ENCODE measurements around the gene EGF.
"Not testable (repeated sequence)": the region's sequence is repeated elsewhere in the genome, so short reads cannot be mapped to it uniquely, and the experiment has no call there.

EGF gene

GRCh38 chr4:109912706-109913595, at the start of gene EGF:
Gene EGF (plus strand): TSS chr4:109912883. CDS start chr4:109913336, 453 bp downstream.
- peak; percentile 66 for DNase-seq

DNA sequence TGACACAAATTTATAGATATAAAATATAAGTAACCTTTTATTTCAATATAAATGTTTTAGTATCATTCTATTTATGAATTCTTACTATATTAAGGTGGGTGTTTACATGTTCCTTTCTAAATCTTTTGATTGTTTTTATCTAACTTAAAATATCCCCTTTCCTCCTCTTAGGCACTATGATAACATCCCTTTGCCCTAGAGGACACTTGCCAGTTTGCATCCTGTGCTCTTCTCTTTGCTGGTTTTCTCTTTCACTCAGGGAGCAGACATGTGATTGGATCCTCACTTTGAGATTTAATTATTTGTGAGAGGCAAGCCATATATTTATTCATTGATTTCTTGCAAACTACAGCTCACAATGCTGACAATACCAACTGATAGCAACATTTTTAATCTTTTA, 48.5 kb upstream of the EGF start:
- DNase-seq, result no peak

DNA sequence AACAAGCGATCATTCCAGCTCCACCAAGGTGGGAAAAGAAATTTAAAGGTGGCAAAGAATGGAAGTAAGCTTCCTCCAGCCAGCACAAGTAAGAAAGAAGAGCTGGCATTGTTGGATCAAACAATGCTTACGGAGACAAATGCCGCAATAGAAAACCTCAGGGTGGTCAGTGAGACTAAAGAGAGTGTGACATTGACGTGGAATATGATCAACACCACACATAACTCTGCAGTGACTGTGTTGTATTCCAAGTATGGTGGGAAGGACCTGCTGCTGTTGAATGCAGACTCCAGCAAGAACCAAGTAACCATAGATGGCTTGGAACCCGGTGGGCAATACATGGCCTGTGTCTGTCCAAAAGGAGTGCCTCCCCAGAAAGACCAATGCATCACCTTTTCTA, 42.6 kb upstream of the EGF start:
- no peak for DNase-seq

DNA sequence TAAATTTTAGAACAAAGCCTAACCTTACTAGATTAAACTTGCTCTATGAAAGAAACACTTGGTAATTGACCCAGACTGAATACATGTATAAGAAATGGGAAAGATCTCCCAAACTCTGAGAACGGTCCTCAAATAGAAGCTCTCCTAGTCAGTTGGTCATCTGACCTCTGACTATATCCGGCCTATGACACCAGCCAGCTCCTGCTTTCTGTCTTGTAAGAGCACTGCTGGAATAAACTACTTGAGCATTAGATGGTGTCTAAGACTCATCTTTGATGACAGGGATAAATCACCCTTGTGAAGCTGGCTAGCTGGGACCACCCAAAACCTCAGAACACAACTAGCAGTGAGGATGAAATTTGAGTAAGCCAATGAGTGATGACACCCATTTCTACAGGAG, 40.6 kb upstream of the EGF start:
- DNase-seq, result no peak

- DNase-seq, result no peak
Measured at GRCh38 chr4:109872950-109873656, 39.6 kb upstream of the EGF start.

- DNase-seq, result peak; percentile 23
Measured at GRCh38 chr4:109873791-109874514, 38.7 kb upstream of the EGF start.

- no peak for DNase-seq
Measured at GRCh38 chr4:109875106-109875505, 37.6 kb upstream of the EGF start.

DNA sequence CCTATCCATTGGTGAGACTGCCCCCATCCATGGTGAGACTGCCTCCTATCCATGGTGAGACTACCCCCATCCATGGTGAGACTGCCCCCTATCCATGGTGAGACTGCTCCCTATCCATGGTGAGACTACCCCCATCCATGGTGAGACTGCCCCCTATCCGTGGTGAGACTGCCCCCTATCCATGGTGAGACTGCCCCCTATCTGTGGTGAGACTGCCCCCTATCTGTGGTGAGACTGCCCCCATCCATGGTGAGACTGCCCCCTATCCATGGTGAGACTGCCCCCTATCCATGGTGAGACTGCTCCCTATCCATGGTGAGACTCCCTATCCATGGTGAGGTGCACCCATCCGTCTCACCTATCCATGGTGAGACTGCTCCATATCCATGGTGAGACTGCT, 37.1 kb upstream of the EGF start:
- DNase-seq, result not testable (repeated sequence)

GRCh38 chr4:109876634-109877265, 35.9 kb upstream of the EGF start:
- no peak for DNase-seq

GRCh38 chr4:109877400-109877799, 35.3 kb upstream of the EGF start:
- DNase-seq, result no peak

GRCh38 chr4:109878355-109878754, 34.3 kb upstream of the EGF start:
- DNase-seq, result no peak

DNA sequence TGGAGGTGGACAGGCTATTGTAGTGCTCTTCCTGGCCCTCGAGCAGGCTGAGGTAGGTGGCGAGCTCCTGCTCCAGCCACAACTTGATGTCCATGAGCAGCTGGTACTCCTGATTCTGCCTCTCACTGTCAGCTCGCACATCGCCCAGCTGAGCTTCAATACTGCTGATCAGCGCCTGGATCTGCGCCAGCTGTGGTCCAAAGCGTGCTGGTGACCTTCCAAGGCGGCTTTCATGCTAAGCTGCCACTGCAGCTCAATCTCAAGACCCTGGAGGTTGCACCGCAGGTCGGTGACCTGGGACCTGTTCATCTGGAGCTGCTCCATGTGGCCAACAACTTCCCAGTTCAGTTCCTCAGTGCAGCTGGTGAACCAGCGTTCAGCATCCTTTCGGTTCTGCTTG, 33.6 kb upstream of the EGF start:
- no peak for DNase-seq

- DNase-seq, result no peak
Measured at GRCh38 chr4:109879636-109880314, 32.9 kb upstream of the EGF start.

- peak; percentile 12 for DNase-seq
Measured at GRCh38 chr4:109886303-109886702, 26.4 kb upstream of the EGF start.

DNA sequence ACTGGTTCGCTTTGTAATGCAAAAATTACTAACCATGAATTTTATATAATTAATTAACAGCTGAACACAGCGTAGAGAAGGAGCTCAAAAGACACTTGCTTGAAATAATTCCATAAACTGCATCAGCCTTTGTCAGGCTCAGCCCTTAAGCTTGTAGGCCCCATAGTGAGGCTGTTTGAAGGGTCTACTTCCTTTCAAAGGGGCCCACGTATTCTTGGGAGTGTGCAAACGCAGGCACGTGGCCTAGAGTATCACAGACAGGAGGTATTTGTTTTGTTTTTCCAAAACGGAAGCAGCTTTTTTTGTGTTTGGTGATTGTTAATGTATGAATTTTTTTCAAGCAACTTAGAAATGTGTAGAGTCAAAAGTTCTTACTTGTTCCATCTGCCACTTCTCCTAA, 25.6 kb upstream of the EGF start:
- no peak for DNase-seq

- no peak for DNase-seq
Measured at GRCh38 chr4:109890076-109890475, 22.6 kb upstream of the EGF start.

GRCh38 chr4:109902559-109903251, 10.0 kb upstream of the EGF start:
- DNase-seq, result no peak

- DNase-seq, result no peak
Measured at GRCh38 chr4:109908731-109909130, 4.0 kb upstream of the EGF start.

- DNase-seq, result no peak
Measured at GRCh38 chr4:109910256-109910655, 2.4 kb upstream of the EGF start.

DNA sequence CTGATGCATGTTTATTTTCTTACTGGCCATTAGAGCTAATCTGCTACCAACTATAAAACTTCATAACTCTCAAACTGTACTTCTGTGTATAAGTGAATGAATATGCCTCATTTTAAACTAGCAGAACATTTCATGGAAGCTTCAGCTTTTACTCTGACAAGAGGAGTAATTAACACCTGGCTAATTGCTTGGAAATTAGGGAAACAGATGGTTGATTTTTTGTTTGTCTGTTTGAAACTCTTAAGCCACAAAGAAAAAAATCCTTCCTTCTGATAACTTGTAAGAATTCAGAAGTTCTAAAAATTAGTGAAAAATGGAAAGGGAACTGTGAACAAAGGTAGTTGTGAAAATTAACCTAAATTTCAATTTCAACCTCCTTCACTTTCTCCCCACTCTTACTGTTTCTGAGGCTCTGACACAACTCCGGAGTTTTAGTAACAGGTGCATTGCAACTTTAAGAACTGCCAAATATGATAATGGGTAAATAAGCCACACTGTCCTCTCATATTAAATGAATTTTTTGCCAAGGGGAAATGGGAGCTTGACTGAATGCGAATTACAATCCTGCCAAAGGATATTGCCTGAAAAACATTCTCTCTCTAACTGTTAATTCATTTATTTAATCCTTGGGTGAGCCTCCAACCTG, 1.0 kb downstream of the EGF start:
- DNase-seq, result no peak

GRCh38 chr4:109914322-109914721, 1.6 kb downstream of the EGF start:
- DNase-seq, result no peak

All from OCI-M1 (cell line).